H1 (cell line): ENCODE data around the gene BCL2L1. TPM values are rescaled to one million over a fixed set of nuclear protein-coding genes. Genes with fewer than 3 reads are reported as not detected.

ENCODE experiments used
- CHD2 ChIP-seq: IDR thresholded peaks from 2 replicates; pipeline ENCODE4 v1.6.1; 2012; ENCODE audit warnings: low read length, improper control_type of control experiment
- FOSL1 ChIP-seq: IDR thresholded peaks from 2 replicates; pipeline ENCODE4 v1.6.1; 2011; ENCODE audit warnings: mild to moderate bottlenecking, low read depth, low read length, moderate library complexity; ENCODE audit not compliant: insufficient read depth
- POU5F1 ChIP-seq: IDR thresholded peaks from 2 replicates; pipeline ENCODE4 v1.6.1; 2011; ENCODE audit warnings: low read depth, mild to moderate bottlenecking, low read length, moderate library complexity
- RNF2 ChIP-seq: fragments of 200-900, 300-1000 bp; sonication (generic); IDR thresholded peaks from 2 replicates; pipeline ENCODE4 v1.7.1; 2016; ENCODE audit warnings: borderline replicate concordance, low read depth, mild to moderate bottlenecking, antibody characterized with exemption, low read length; ENCODE audit not compliant: poor library complexity, severe bottlenecking; ENCODE audit errors: missing control alignments
- SRF ChIP-seq: IDR thresholded peaks from 2 replicates; pipeline ENCODE4 v1.6.1; 2011; ENCODE audit warnings: mild to moderate bottlenecking, low read depth, low read length, moderate library complexity
- SUZ12 ChIP-seq: fragments of 200-600 bp; sonication (generic); IDR thresholded peaks from 2 replicates; pipeline ENCODE4 v1.6.1; 2012; ENCODE audit warnings: mild to moderate bottlenecking, inconsistent platforms, low read length, moderate library complexity, mixed read lengths
- polyA plus RNA-seq, 7 experiments: library from polyadenylated mRNA; depleted of rRNA in 3 of 7; stranded (reverse) in 5 of 7; unstranded in 2 of 7; fragments of >200 nt in 5 of 7; fragments of 200-250 nt in 2 of 7; gene quantifications; 1 replicate in 5 of 7; 2 replicates in 1 of 7; 4 replicates in 1 of 7; pipeline versions ENCODE4 v1.2.1 to v1.2.3, GENCODE V29; 2011 to 2013; ENCODE audit warnings: missing spikeins in 2 of 7, mixed read lengths in 2 of 7
- total RNA-seq: library from RNA; stranded (reverse); fragmentation: NEBNext Ultra II Directional; extraction: Animal tissue kit (Norgen Biotek cat#: 25700); gene quantifications from 2 replicates; pipeline ENCODE4 v1.2.1, GENCODE V29; 2021

Gene BCL2L1
- total and polyA plus RNA-seq, 2 of the 8 experiments (the other 6 are each of a cell fraction or from before 2014, with no cell fraction given), result 64.9 to 66.1 TPM

- TF ChIP-seq FOSL1 (no peak), RNF2 (no peak), CHD2 (no peak), SRF (no peak), POU5F1 (no peak), SUZ12 (no peak)
Measured at GRCh38 chr20:31757254-31757653, 34.6 kb upstream of the BCL2L1 start (continued).
